HG03342 (cell line): Measurements from ENCODE around the gene P4HA3.

Experiments used
- ATAC-seq: cut with Tn5 transposase; IDR thresholded peaks from one replicate; pipeline ENCODE4 v1.9.1; 2021; ENCODE audit warnings: mild to moderate bottlenecking, moderate library complexity; ENCODE audit not compliant: unreplicated experiment

The P4HA3 gene

GRCh38 chr11:74268456-74268855, 43.0 kb downstream of the P4HA3 start:
- no peak for ATAC-seq

GRCh38 chr11:74267014-74267413, 44.4 kb downstream of the P4HA3 start:
- no peak for ATAC-seq

- no peak for ATAC-seq
These were observed 46.2 kb downstream of the P4HA3 start for GRCh38 chr11:74265256-74265655.

GRCh38 chr11:74262725-74263124, 48.7 kb downstream of the P4HA3 start:
- no peak for ATAC-seq

GRCh38 chr11:74257959-74258553, 53.4 kb downstream of the P4HA3 start:
- ATAC-seq: no peak

GRCh38 chr11:74256378-74257133, 54.9 kb downstream of the P4HA3 start:
- ATAC-seq: no peak

GRCh38 chr11:74255741-74256375, 55.6 kb downstream of the P4HA3 start:
- no peak for ATAC-seq

- ATAC-seq: no peak
These were observed 58.1 kb downstream of the P4HA3 start for GRCh38 chr11:74253361-74253760.

- ATAC-seq: no peak
These were observed 61.9 kb downstream of the P4HA3 start for GRCh38 chr11:74249496-74249895.

GRCh38 chr11:74248469-74248868, 63.0 kb downstream of the P4HA3 start:
- no peak for ATAC-seq

- ATAC-seq: no peak
These were observed 73.2 kb downstream of the P4HA3 start for GRCh38 chr11:74238243-74238642.

- ATAC-seq: no peak
These were observed 73.9 kb downstream of the P4HA3 start for GRCh38 chr11:74237541-74237940.

GRCh38 chr11:74235121-74235520, 76.3 kb downstream of the P4HA3 start:
- ATAC-seq: no peak

GRCh38 chr11:74233683-74234082, 77.8 kb downstream of the P4HA3 start:
- no peak for ATAC-seq

GRCh38 chr11:74232311-74232950, 79.0 kb downstream of the P4HA3 start:
- ATAC-seq: no peak

- no peak for ATAC-seq
These were observed 84.5 kb downstream of the P4HA3 start for GRCh38 chr11:74226907-74227306.

GRCh38 chr11:74225565-74225964, 85.9 kb downstream of the P4HA3 start:
- no peak for ATAC-seq

GRCh38 chr11:74221816-74222215, 89.6 kb downstream of the P4HA3 start:
- ATAC-seq: no peak

- no peak for ATAC-seq
These were observed 91.1 kb downstream of the P4HA3 start for GRCh38 chr11:74220376-74220775.
